ENCODE measurements around the gene TBL3.

TBL3 gene

DNA sequence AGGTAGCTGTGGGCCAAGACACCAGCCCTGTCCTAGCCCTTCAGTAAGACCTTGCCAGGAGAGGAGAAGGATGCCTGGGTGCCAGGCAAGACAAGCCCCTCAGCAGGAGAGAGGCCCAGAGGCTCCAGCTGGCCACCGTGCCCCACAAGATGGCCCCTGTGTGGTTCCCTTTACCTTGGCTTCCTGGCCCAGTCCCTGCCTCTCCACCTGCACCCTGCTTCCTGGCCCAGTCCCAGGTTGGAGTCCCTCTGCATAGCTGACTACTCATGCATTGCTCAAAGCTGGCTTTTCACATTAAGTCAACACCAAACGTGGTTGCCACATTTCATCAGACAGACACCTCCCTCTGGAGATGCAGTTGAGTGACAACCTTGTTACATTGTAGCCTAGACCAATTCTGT lies 21.9 kb downstream of the TBL3 start:
- Mint-ChIP-seq H3K36me3 (peaks cover 37% of the 10 kb centered on the region), H3K4me3 (peak overlapping the region; percentile 22), H3K27ac (peak overlapping the region; percentile 48), H3K9me3 (no peaks in the 10 kb centered on the region), H3K4me1 (peaks cover 34% of the 10 kb centered on the region)
- peak; percentile 46 for ATAC-seq
- DNase-seq (ENCODE audit: low spot score in 2 of 2), result peak in 1 of 2 donors; percentile 77

- DNase-seq (ENCODE audit: low spot score in 2 of 2) (no peak), ATAC-seq (no peak)
- Mint-ChIP-seq H3K36me3 (peaks cover 62% of the 10 kb centered on the region), H3K4me1 (peaks cover 25% of the 10 kb centered on the region), H3K9me3 (no peaks in the 10 kb centered on the region), H3K27ac (no peak overlapping the region), H3K4me3 (no peak overlapping the region)
Measured at GRCh38 chr16:1997494-1998359, 25.9 kb downstream of the TBL3 start.

- Mint-ChIP-seq H3K4me3 (no peak overlapping the region), H3K27ac (no peak overlapping the region), H3K4me1 (peaks cover 22% of the 10 kb centered on the region), H3K36me3 (peaks cover 67% of the 10 kb centered on the region), H3K9me3 (no peaks in the 10 kb centered on the region)
- no peak for ATAC-seq
- no peak for DNase-seq (ENCODE audit: low spot score in 2 of 2)
Measured at GRCh38 chr16:1998360-1998835, 26.5 kb downstream of the TBL3 start.

GRCh38 chr16:1998852-1999801 lies 27.3 kb downstream of the TBL3 start:
- Mint-ChIP-seq H3K9me3 (no peaks in the 10 kb centered on the region), H3K27ac (no peak overlapping the region), H3K4me3 (no peak overlapping the region), H3K36me3 (peaks cover 65% of the 10 kb centered on the region), H3K4me1 (peaks cover 17% of the 10 kb centered on the region)
- DNase-seq (ENCODE audit: low spot score in 2 of 2) (no peak), ATAC-seq (no peak)

GRCh38 chr16:1999866-2000514 lies 28.1 kb downstream of the TBL3 start:
- no peaks in the 10 kb centered on the region for H3K9me3 Mint-ChIP-seq
- peaks cover 24% of the 10 kb centered on the region for H3K4me1 Mint-ChIP-seq
- ATAC-seq, result no peak
- peaks cover 68% of the 10 kb centered on the region for H3K36me3 Mint-ChIP-seq
- H3K4me3 Mint-ChIP-seq, result no peak overlapping the region
- no peak overlapping the region for H3K27ac Mint-ChIP-seq
- DNase-seq (ENCODE audit: low spot score in 2 of 2), result no peak

DNA sequence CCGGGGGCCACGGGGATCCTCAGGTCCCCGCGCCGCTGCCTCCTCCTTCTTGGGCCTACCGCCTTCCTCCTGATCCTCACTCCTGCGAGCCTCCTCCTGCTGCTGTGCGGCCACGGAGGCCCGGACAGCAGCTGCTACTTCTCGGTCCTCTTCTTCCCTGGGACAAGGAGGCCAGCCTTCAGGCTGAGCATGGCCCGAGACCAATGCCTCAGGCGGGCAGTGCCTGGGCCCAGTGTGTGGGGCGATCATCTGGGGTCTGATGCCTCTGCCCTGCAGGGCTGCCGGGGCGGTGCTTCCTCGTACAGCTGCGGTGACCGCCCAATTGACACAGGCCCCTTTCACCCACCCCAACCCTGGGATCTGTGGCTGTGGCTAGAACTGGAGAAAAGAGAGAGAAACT lies 29.2 kb downstream of the TBL3 start:
- Mint-ChIP-seq H3K4me1 (peaks cover 24% of the 10 kb centered on the region), H3K27ac (no peak overlapping the region), H3K4me3 (no peak overlapping the region), H3K36me3 (peaks cover 64% of the 10 kb centered on the region), H3K9me3 (no peaks in the 10 kb centered on the region)
- ATAC-seq, result no peak
- no peak for DNase-seq (ENCODE audit: low spot score in 2 of 2)

GRCh38 chr16:2001456-2002355 lies 29.9 kb downstream of the TBL3 start:
- H3K27ac Mint-ChIP-seq, result no peak overlapping the region
- no peak for ATAC-seq
- no peaks in the 10 kb centered on the region for H3K9me3 Mint-ChIP-seq
- H3K4me3 Mint-ChIP-seq, result no peak overlapping the region
- peaks cover 65% of the 10 kb centered on the region for H3K36me3 Mint-ChIP-seq
- peaks cover 27% of the 10 kb centered on the region for H3K4me1 Mint-ChIP-seq
- no peak for DNase-seq (ENCODE audit: low spot score in 2 of 2)

- peak overlapping the region; percentile 63 for H3K27ac Mint-ChIP-seq
- H3K4me1 Mint-ChIP-seq, result peaks cover 36% of the 10 kb centered on the region
- H3K4me3 Mint-ChIP-seq, result no peak overlapping the region
- no peaks in the 10 kb centered on the region for H3K9me3 Mint-ChIP-seq
- ATAC-seq (no peak), DNase-seq (ENCODE audit: low spot score in 2 of 2) (no peak)
- peaks cover 67% of the 10 kb centered on the region for H3K36me3 Mint-ChIP-seq
Measured at GRCh38 chr16:2002406-2003230, 30.8 kb downstream of the TBL3 start.

- peaks cover 43% of the 10 kb centered on the region for H3K4me1 Mint-ChIP-seq
- ATAC-seq (no peak), DNase-seq (ENCODE audit: low spot score in 2 of 2) (no peak)
- no peak overlapping the region for H3K27ac Mint-ChIP-seq
- H3K9me3 Mint-ChIP-seq, result no peaks in the 10 kb centered on the region
- no peak overlapping the region for H3K4me3 Mint-ChIP-seq
- peaks cover 67% of the 10 kb centered on the region for H3K36me3 Mint-ChIP-seq
Measured at GRCh38 chr16:2003231-2003826, 31.5 kb downstream of the TBL3 start.

DNA sequence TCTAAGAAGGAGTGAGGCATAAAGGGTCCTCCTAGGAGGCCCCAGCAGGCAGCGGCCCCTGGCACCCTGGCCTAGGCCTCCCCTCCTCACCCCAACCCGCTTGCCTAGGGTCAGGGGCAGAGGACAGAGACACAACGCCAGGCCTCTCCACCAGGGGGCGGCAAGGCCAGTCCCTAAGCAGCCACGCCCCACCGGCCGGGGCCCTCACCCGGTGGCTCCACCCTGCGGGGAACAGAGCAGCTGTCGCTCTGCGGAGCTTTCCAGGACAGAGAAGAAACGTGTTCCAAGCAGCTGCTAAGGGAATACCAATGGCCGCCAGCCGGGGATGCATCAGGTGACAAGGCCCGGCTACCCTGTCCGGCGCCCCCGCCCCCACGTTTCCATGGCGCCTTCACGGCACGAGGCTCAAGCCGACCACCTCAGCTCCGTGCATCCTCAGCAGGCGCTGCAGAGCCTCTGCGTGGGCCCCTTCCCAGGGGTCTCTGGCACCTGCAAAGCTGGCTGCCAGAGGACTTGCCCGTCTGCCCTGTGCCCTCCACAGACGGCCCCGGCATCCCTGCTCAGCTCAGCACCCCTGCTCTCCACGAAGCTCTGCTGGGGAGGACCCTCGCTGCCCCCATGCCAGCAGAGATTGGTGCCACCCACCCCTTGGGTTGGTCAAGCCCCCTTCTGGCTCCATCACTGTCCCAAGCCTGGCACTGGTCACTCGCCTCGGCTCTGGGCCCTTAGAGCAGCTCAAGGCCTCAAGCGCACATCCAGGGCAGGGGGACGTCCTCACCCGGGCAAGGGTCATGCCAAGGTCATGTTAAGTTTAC lies 32.2 kb downstream of the TBL3 start:
- H3K4me1 Mint-ChIP-seq, result peaks cover 50% of the 10 kb centered on the region
- H3K36me3 Mint-ChIP-seq, result peaks cover 67% of the 10 kb centered on the region
- DNase-seq (ENCODE audit: low spot score in 2 of 2), result peak; percentile 82 to 91
- H3K4me3 Mint-ChIP-seq, result peak overlapping the region; percentile 9
- H3K9me3 Mint-ChIP-seq, result no peaks in the 10 kb centered on the region
- H3K27ac Mint-ChIP-seq, result no peak overlapping the region
- ATAC-seq, result peak; percentile 92

DNA sequence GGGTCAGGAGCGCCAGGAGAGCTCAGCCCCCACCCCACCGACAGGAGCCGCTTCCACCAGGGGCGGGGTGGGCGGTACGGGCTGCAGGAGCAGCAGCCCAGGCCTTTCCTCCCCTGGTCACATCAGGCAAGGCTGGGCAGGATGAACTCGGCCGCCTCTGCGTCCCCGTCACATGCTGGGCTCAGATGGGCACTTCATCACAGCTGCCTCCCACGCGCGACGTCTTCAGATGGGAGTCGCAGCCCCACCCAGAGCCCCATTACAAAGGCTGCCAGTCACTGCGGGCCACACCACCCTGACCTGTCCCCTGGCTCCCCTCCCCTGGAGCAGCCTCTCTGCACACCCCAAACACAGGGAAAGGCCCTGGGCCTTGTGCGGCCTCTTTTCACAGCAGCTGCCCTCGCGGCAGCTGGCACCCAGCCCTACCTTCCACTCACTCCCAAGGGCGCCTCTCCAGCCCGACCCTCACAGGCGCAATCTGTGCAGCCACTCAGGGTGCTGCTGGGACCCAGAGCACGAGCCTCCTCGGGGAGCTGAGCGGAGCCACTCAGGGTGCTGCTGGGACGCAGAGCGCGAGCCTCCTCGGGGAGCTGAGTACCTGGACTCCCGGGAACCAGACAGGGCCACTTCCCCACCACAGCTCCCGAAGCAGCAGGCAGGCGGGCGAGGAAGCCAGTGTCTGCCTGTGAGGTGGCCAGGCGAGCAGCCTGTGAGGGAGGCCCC lies 33.1 kb downstream of the TBL3 start:
- H3K27ac Mint-ChIP-seq, result no peak overlapping the region
- no peak for DNase-seq (ENCODE audit: low spot score in 2 of 2)
- H3K36me3 Mint-ChIP-seq, result peaks cover 63% of the 10 kb centered on the region
- H3K4me3 Mint-ChIP-seq, result no peak overlapping the region
- no peak for ATAC-seq
- peaks cover 50% of the 10 kb centered on the region for H3K4me1 Mint-ChIP-seq
- no peaks in the 10 kb centered on the region for H3K9me3 Mint-ChIP-seq

- Mint-ChIP-seq H3K27ac (peak overlapping the region; percentile 93), H3K4me1 (peaks cover 50% of the 10 kb centered on the region), H3K36me3 (peaks cover 61% of the 10 kb centered on the region), H3K9me3 (no peaks in the 10 kb centered on the region), H3K4me3 (peak overlapping the region; percentile 87)
- ATAC-seq (no peak), DNase-seq (ENCODE audit: low spot score in 2 of 2) (no peak)
Measured at GRCh38 chr16:2005646-2006045, 33.8 kb downstream of the TBL3 start.

Measured in stimulated activated effector memory CD8-positive, alpha-beta T cell treated with anti-CD3 and anti-CD28 coated beads, Interleukin-12 subunit alpha, Interleukin-12 subunit beta, amount 100 ng/mL, for 72 hours (primary cell).